ACHN (cell line): ENCODE measurements around the gene METTL16.
A peak's percentile ranks its signal among the peaks of the same experiment; 100 is the strongest.
"Not testable (repeated sequence)": the region's sequence is repeated elsewhere in the genome, so short reads cannot be mapped to it uniquely, and the experiment has no call there.

Source experiments
- DNase-seq: peaks from one replicate; pipeline ENCODE4 v3.0.0-alpha.2; 2015
- in situ Hi-C: cut with HindIII; loops from 2 replicates; pipeline ENCODE4 v1.10.0; 2017; ENCODE audit warnings: low sequenced_read_pairs, low pct_ligation_motif_present, low pct_unique_long_range_greater_than_20kb

The METTL16 gene

GRCh38 chr17:2508035-2508434, 3.7 kb downstream of the METTL16 start:
- in situ Hi-C loops: no loop called here
- no peak for DNase-seq

- DNase-seq, in situ Hi-C loops: not testable (repeated sequence)
These were observed 4.7 kb downstream of the METTL16 start for GRCh38 chr17:2507015-2507414.

GRCh38 chr17:2503627-2504026, 8.1 kb downstream of the METTL16 start:
- in situ Hi-C loops: no loop called here
- no peak for DNase-seq

GRCh38 chr17:2502871-2503580, 8.7 kb downstream of the METTL16 start:
- in situ Hi-C loops: no loop called here
- DNase-seq: no peak

GRCh38 chr17:2500446-2500845, 11.2 kb downstream of the METTL16 start:
- no peak for DNase-seq
- in situ Hi-C loops: no loop called here

GRCh38 chr17:2489286-2489685, 22.4 kb downstream of the METTL16 start:
- not testable (repeated sequence) for DNase-seq
- in situ Hi-C loops: loop anchor here (25.0 kb wide), 1 partner anchor 123 kb away; no protein-coding TSS in a partner anchor

GRCh38 chr17:2487306-2487705, 24.4 kb downstream of the METTL16 start:
- in situ Hi-C loops: loop anchor here (25.0 kb wide), 1 partner anchor 125 kb away; no protein-coding TSS in a partner anchor
- no peak for DNase-seq

- in situ Hi-C loops: loop anchor here (25.0 kb wide), 1 partner anchor 126 kb away; no protein-coding TSS in a partner anchor
These were observed 25.0 kb downstream of the METTL16 start for GRCh38 chr17:2486709-2487108.

GRCh38 chr17:2485970-2486369, 25.7 kb downstream of the METTL16 start:
- DNase-seq: no peak
- in situ Hi-C loops: loop anchor here (25.0 kb wide), 1 partner anchor 126 kb away; no protein-coding TSS in a partner anchor

More at GRCh38 chr17:2486709-2487108, 25.0 kb downstream of the METTL16 start:
- DNase-seq: not testable (repeated sequence)

- in situ Hi-C loops: loop anchor here (25.0 kb wide), 1 partner anchor 127 kb away; no protein-coding TSS in a partner anchor
- DNase-seq: no peak
These were observed 26.1 kb downstream of the METTL16 start for GRCh38 chr17:2485543-2485942.

GRCh38 chr17:2484876-2485275, 26.8 kb downstream of the METTL16 start:
- in situ Hi-C loops: loop anchor here (25.0 kb wide), 1 partner anchor 127 kb away; no protein-coding TSS in a partner anchor
- DNase-seq: no peak

GRCh38 chr17:2483084-2483483, 28.6 kb downstream of the METTL16 start:
- in situ Hi-C loops: loop anchor here (25.0 kb wide), 1 partner anchor 129 kb away; no protein-coding TSS in a partner anchor
- no peak for DNase-seq

GRCh38 chr17:2482218-2482617, 29.5 kb downstream of the METTL16 start:
- in situ Hi-C loops: loop anchor here (25.0 kb wide), 1 partner anchor 130 kb away; no protein-coding TSS in a partner anchor
- DNase-seq: no peak

- in situ Hi-C loops: loop anchor here (25.0 kb wide), 1 partner anchor 131 kb away; no protein-coding TSS in a partner anchor
- DNase-seq: no peak
These were observed 29.9 kb downstream of the METTL16 start for GRCh38 chr17:2481760-2482159.

GRCh38 chr17:2478458-2478857, 33.2 kb downstream of the METTL16 start:
- no peak for DNase-seq
- in situ Hi-C loops: loop anchor here (25.0 kb wide), 1 partner anchor 134 kb away; no protein-coding TSS in a partner anchor

- in situ Hi-C loops: loop anchor here (25.0 kb wide), 1 partner anchor 137 kb away; no protein-coding TSS in a partner anchor
- no peak for DNase-seq
These were observed 36.6 kb downstream of the METTL16 start for GRCh38 chr17:2475056-2475455.

GRCh38 chr17:2474371-2474770, 37.3 kb downstream of the METTL16 start:
- no peak for DNase-seq
- in situ Hi-C loops: no loop called here

GRCh38 chr17:2468270-2468669, 43.4 kb downstream of the METTL16 start:
- DNase-seq: peak; percentile 89
- in situ Hi-C loops: no loop called here

GRCh38 chr17:2466931-2467330, 44.8 kb downstream of the METTL16 start:
- in situ Hi-C loops: no loop called here
- peak; percentile 86 for DNase-seq

- in situ Hi-C loops: no loop called here
- DNase-seq: no peak
These were observed 49.2 kb downstream of the METTL16 start for GRCh38 chr17:2462481-2462880.
